ENCODE data around the gene DPT.

DPT gene

GRCh38 chr1:168697356-168698126 is 31.5 kb downstream of the DPT start:
- no peak for DNase-seq

GRCh38 chr1:168696125-168696760 is 32.8 kb downstream of the DPT start:
- no peak for DNase-seq

- no peak for DNase-seq
Observed at GRCh38 chr1:168693872-168694238, 35.2 kb downstream of the DPT start.

- no peak for DNase-seq
Observed at GRCh38 chr1:168693197-168693871, 35.7 kb downstream of the DPT start.

GRCh38 chr1:168692472-168692871 is 36.5 kb downstream of the DPT start:
- DNase-seq: no peak

- no peak for DNase-seq
Observed at GRCh38 chr1:168691541-168691940, 37.5 kb downstream of the DPT start.

- no peak for DNase-seq
Observed at GRCh38 chr1:168689726-168690602, 39.0 kb downstream of the DPT start.

- no peak for DNase-seq
Observed at GRCh38 chr1:168689327-168689657, 39.7 kb downstream of the DPT start.

GRCh38 chr1:168688644-168689326 is 40.2 kb downstream of the DPT start:
- no peak for DNase-seq

- no peak for DNase-seq
Observed at GRCh38 chr1:168687816-168688215, 41.2 kb downstream of the DPT start.

GRCh38 chr1:168686666-168687065 is 42.3 kb downstream of the DPT start:
- DNase-seq: no peak

- no peak for DNase-seq
Observed at GRCh38 chr1:168683871-168684270, 45.1 kb downstream of the DPT start.

- DNase-seq: no peak
Observed at GRCh38 chr1:168676861-168677260, 52.1 kb downstream of the DPT start.

GRCh38 chr1:168676029-168676812 is 52.8 kb downstream of the DPT start:
- no peak for DNase-seq

GRCh38 chr1:168673974-168674683 is 54.9 kb downstream of the DPT start:
- DNase-seq: no peak

- DNase-seq: no peak
Observed at GRCh38 chr1:168672278-168672677, 56.7 kb downstream of the DPT start.

- DNase-seq: no peak
Observed at GRCh38 chr1:168671782-168672181, 57.2 kb downstream of the DPT start.

- no peak for DNase-seq
Observed at GRCh38 chr1:168665975-168666374, 63.0 kb downstream of the DPT start.

GRCh38 chr1:168664069-168664834 is 64.8 kb downstream of the DPT start:
- no peak for DNase-seq

- DNase-seq: no peak
Observed at GRCh38 chr1:168656485-168656884, 72.5 kb downstream of the DPT start.
